ENCODE measurements around the gene FAM171A2. TPM values are rescaled to one million over a fixed set of nuclear protein-coding genes. Genes with fewer than 3 reads are reported as not detected.
"Not testable (repeated sequence)": the region's sequence is repeated elsewhere in the genome, so short reads cannot be mapped to it uniquely, and the experiment has no call there.

Gene FAM171A2
- total and polyA plus RNA-seq, 7 donors: 0.66 to 1.7 (median 1.4) TPM; not detected in 2

GRCh38 chr17:44345454-44346026 is 18.1 kb downstream of the FAM171A2 start:
- intact Hi-C loops (cut with DNase I): loop anchor here (5.0 kb wide), 2 partner anchors 38 to 133 kb away; partner anchors contain the start of gene RUNDC3A
- Histone ChIP-seq H3K27ac (peak overlapping the region; percentile 77 to 88 (median 88)), H3K9me3 (no peaks in the 10 kb centered on the region), H3K27me3 (no peaks in the 10 kb centered on the region), H3K4me1 (peaks cover 0 to 18% (median 16%) of the 10 kb centered on the region in 4 donors), H3K36me3 (peaks cover 0 to 16% (median 8%) of the 10 kb centered on the region in 4 donors), H3K4me3 (peak overlapping the region; percentile 67 to 75 (median 68))
- 1% methylated on average over 21 of the region's 21 CpGs for WGBS, 2 donors
- TF ChIP-seq EP300 (IDR thresholded peaks at IDR 0.05) (no peak), POLR2A (IDR thresholded peaks at IDR 0.05) (no peak), POLR2AphosphoS5 (IDR thresholded peaks at IDR 0.05) (peak in 1 of 4 donors; percentile 5)
- TF ChIP-seq, protein P1, sequence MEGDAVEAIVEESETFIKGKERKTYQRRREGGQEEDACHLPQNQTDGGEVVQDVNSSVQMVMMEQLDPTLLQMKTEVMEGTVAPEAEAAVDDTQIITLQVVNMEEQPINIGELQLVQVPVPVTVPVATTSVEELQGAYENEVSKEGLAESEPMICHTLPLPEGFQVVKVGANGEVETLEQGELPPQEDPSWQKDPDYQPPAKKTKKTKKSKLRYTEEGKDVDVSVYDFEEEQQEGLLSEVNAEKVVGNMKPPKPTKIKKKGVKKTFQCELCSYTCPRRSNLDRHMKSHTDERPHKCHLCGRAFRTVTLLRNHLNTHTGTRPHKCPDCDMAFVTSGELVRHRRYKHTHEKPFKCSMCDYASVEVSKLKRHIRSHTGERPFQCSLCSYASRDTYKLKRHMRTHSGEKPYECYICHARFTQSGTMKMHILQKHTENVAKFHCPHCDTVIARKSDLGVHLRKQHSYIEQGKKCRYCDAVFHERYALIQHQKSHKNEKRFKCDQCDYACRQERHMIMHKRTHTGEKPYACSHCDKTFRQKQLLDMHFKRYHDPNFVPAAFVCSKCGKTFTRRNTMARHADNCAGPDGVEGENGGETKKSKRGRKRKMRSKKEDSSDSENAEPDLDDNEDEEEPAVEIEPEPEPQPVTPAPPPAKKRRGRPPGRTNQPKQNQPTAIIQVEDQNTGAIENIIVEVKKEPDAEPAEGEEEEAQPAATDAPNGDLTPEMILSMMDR (IDR thresholded peaks at IDR 0.05): peak in 2 of 4 experiments; percentile 28 to 36
- no peak for DNase-seq

- H3K27ac ChIP-seq: peak within 1 kb of the TSS; percentile 77 to 88 (median 88)
- TF ChIP-seq, protein P1 (IDR thresholded peaks at IDR 0.05): no peak
- TF ChIP-seq POLR2AphosphoS5 (IDR thresholded peaks at IDR 0.05) (peak; percentile 72 to 88 (median 84)), POLR2A (IDR thresholded peaks at IDR 0.05) (peak; percentile 55 to 80), EP300 (IDR thresholded peaks at IDR 0.05) (peak in 1 of 4 donors; percentile 82)
- 0 to 1% methylated on average over 26 of the region's 26 CpGs for WGBS, 2 donors
- peaks cover 0 to 18% (median 16%) of the 10 kb centered on the region in 4 donors for H3K4me1 ChIP-seq
- intact Hi-C loops (cut with DNase I): loop anchor here (5.0 kb wide), 2 partner anchors 38 to 133 kb away; partner anchors contain the start of gene RUNDC3A
- peak; percentile 98 for DNase-seq
- H3K27me3 ChIP-seq: no peaks in the 10 kb centered on the region
- peak within 1 kb of the TSS; percentile 67 to 75 (median 68) for H3K4me3 ChIP-seq
- H3K36me3 ChIP-seq: peaks cover 0 to 11% (median 4%) of the 10 kb centered on the region in 4 donors
- H3K9me3 ChIP-seq: no peaks in the 10 kb centered on the region
These were observed 18.7 kb downstream of the FAM171A2 start, which contains the start of gene GRN for GRCh38 chr17:44344939-44345453. TSS of gene GRN (plus strand) at chr17:44345302. CDS start at chr17:44349165, 3,863 bp downstream.

DNA sequence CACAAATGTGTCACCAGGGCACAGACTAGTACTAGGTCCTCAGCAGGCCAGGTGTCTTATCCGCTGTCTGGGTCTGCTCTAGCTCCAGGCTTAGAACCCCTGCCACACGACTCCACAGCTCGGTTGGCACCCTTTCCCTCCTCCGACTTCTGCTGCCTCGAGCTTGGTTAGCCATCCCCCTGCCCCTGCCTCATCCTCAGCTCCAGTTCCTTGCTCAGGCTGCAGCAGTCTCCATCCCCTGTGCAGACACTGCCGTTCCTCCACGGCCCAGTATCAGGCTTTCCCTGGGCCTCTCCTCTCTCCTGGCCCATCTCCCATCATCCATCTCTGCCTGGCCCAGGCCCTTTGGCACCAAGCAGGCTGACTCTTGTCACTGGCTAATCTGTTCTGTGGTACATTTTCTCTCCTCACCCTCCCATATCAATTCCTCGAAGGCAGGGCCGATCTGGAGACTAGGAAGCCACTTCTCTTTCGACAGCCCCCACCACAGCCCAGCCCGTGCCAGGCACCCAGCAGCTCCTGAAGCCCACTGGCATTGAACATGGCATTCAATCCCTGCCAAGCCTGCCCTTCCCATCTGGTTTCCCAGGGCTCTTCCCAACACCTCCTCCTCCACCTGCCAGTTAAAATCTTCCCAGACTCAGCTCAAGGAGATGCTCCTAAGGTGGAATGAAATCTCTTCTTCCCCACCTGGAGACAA is 20.0 kb downstream of the FAM171A2 start:
- WGBS, 2 donors: 82 to 83% methylated on average over 11 of the region's 11 CpGs
- Histone ChIP-seq H3K4me3 (no peak overlapping the region), H3K9me3 (no peaks in the 10 kb centered on the region), H3K36me3 (no peaks in the 10 kb centered on the region), H3K4me1 (peaks cover 0 to 18% (median 16%) of the 10 kb centered on the region in 4 donors), H3K27me3 (no peaks in the 10 kb centered on the region), H3K27ac (no peak overlapping the region)
- intact Hi-C loops (cut with DNase I): no loop called here
- TF ChIP-seq EP300 (IDR thresholded peaks at IDR 0.05) (no peak), POLR2AphosphoS5 (IDR thresholded peaks at IDR 0.05) (no peak), POLR2A (IDR thresholded peaks at IDR 0.05) (no peak)
- TF ChIP-seq, protein P1 (IDR thresholded peaks at IDR 0.05): no peak
- DNase-seq: no peak

GRCh38 chr17:44340553-44340952 is 23.1 kb downstream of the FAM171A2 start:
- 65 to 81% methylated on average over 5 of the region's 5 CpGs for WGBS, 2 donors
- H3K4me3 ChIP-seq; H3K9me3 ChIP-seq; H3K4me1 ChIP-seq; H3K27ac ChIP-seq; H3K27me3 ChIP-seq; intact Hi-C loops (cut with DNase I); H3K36me3 ChIP-seq; DNase-seq: not testable (repeated sequence)

DNA sequence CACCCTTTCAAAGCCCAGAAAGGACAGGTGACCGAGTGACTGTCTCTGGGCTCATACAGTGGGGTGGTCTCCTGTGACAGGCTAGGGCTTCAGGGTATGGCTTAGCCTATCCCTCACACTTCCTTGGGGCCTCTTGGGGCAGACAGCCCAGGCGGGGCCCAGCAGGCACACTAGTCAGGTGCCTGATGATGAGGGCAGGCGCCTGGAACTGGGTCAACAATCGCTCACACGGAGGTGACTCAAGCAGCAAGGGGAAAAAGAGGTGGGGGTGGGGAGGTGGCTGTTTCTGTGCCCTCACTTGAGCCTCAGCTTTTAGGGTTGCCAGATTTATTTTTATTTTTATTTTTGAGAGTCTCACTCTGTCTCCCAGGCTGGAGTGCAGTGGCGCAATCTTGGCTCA is 25.0 kb downstream of the FAM171A2 start:
- no peak for DNase-seq
- 43 to 56% methylated on average over 6 of the region's 6 CpGs for WGBS, 2 donors
- Histone ChIP-seq H3K27ac (no peak overlapping the region), H3K4me1 (no peaks in the 10 kb centered on the region), H3K9me3 (no peaks in the 10 kb centered on the region), H3K4me3 (no peak overlapping the region), H3K27me3 (no peaks in the 10 kb centered on the region), H3K36me3 (no peaks in the 10 kb centered on the region)
- intact Hi-C loops (cut with DNase I): no loop called here
- TF ChIP-seq POLR2A (IDR thresholded peaks at IDR 0.05): no peak
- TF ChIP-seq, protein P1 (IDR thresholded peaks at IDR 0.05): no peak
- TF ChIP-seq POLR2AphosphoS5 (IDR thresholded peaks at IDR 0.05): no peak
- no peak for TF ChIP-seq EP300 (IDR thresholded peaks at IDR 0.05)
